Natural killer cell (primary cell): ENCODE data around the gene PUS10. TPM values are rescaled to one million over a fixed set of nuclear protein-coding genes. Genes with fewer than 3 reads are reported as not detected.
A peak's percentile ranks its signal among the peaks of the same experiment; 100 is the strongest.

Experiments
- ATAC-seq, 3 donors: fragments of 150-1000 bp in 2 of 3; fragments of 200-7000 bp in 1 of 3; cut with Tn5 transposase; 1 replicate in 1 of 3; 2 replicates in 2 of 3; pipeline ENCODE4 v1.10.0; 2021; ENCODE audit warnings: mild to moderate bottlenecking in 2 of 3, moderate library complexity in 2 of 3
- DNase-seq, 2 donors: peaks; one replicate each; pipeline versions ENCODE4 v3.0.0 to v3.0.0-alpha.2; 2013 to 2021; ENCODE audit warnings: mixed read lengths in 1 of 2
- H3K27ac ChIP-seq: one replicate; pipeline ENCODE4 v1.5.1; 2013; ENCODE audit warnings: mild to moderate bottlenecking, low read length
- H3K27me3 ChIP-seq: one replicate; pipeline ENCODE4 v1.6.1; 2013; ENCODE audit warnings: low read length; ENCODE audit not compliant: control insufficient read depth, insufficient read depth
- H3K36me3 ChIP-seq: one replicate; pipeline ENCODE4 v1.6.1; 2013; ENCODE audit warnings: low read length; ENCODE audit not compliant: control insufficient read depth, insufficient read depth
- H3K4me1 ChIP-seq: one replicate; pipeline ENCODE4 v1.6.1; 2013; ENCODE audit warnings: low read length; ENCODE audit not compliant: control insufficient read depth, insufficient read depth
- H3K4me3 ChIP-seq: one replicate; pipeline ENCODE4 v1.5.1; 2013; ENCODE audit warnings: low read length
- H3K9me3 ChIP-seq: one replicate; pipeline ENCODE4 v1.6.1; 2013; ENCODE audit warnings: low read length; ENCODE audit not compliant: control insufficient read depth, insufficient read depth
- H3K27ac Mint-ChIP-seq, 2 donors: one replicate each; pipeline ENCODE4 v1.8.0; 2022; ENCODE audit warnings: mild to moderate bottlenecking in 2 of 2, mixed read lengths in 2 of 2, moderate library complexity in 1 of 2
- H3K27me3 Mint-ChIP-seq, 2 donors: one replicate each; pipeline ENCODE4 v1.8.0; 2022; ENCODE audit warnings: low read depth in 2 of 2, mixed read lengths in 2 of 2
- H3K36me3 Mint-ChIP-seq: one replicate; pipeline ENCODE4 v1.8.0; 2022; ENCODE audit warnings: mixed read lengths
- H3K4me1 Mint-ChIP-seq, 2 donors: one replicate each; pipeline ENCODE4 v1.8.0; 2022; ENCODE audit warnings: mixed read lengths in 2 of 2
- H3K4me3 Mint-ChIP-seq: one replicate; pipeline ENCODE4 v1.8.0; 2022; ENCODE audit warnings: mild to moderate bottlenecking, moderate library complexity, mixed read lengths
- H3K9me3 Mint-ChIP-seq, 2 donors: one replicate each; pipeline ENCODE4 v1.8.0; 2022; ENCODE audit warnings: mixed read lengths in 2 of 2
- WGBS: methylation state at CpG from one replicate; pipeline ENCODE4 v1.1.7; 2013; ENCODE audit warnings: missing lambda C conversion rate; ENCODE audit not compliant: insufficient coverage; 5-methylcytosine and 5-hydroxymethylcytosine counted together
- intact Hi-C: fragments of 100-400 bp; cut with micrococcal nuclease; formaldehyde crosslinking; loops from one replicate; pipeline ENCODE4 v1.14.2; 2022
- total RNA-seq, 4 donors: library from RNA; stranded (reverse); fragments of 120-200 nt in 1 of 4; gene quantifications; one replicate each; pipeline versions ENCODE4 v1.2.3 to v1.2.4, GENCODE V29; 2013 to 2022
- TF ChIP-seq, protein P1 (sequence below): fragments of 200-600 bp; IDR thresholded peaks from one replicate; pipeline ENCODE4 v1.8.0; 2022; ENCODE audit warnings: antibody characterized with exemption

Gene PUS10
- total RNA-seq, 3 donors from 2014 or later (not counting 1 experiment from before 2014, with no cell fraction given) = 7.2 to 15.2 (median 8.4) TPM

- H3K27ac Mint-ChIP-seq = no peak overlapping the region
- 91% methylated on average over 5 of the region's 5 CpGs for WGBS
- no peaks in the 10 kb centered on the region for H3K9me3 Mint-ChIP-seq
- H3K36me3 Mint-ChIP-seq = no peaks in the 10 kb centered on the region
- Histone ChIP-seq H3K4me1 (no peaks in the 10 kb centered on the region), H3K27me3 (no peaks in the 10 kb centered on the region), H3K27ac (no peak overlapping the region), H3K36me3 (no peaks in the 10 kb centered on the region), H3K4me3 (no peak overlapping the region), H3K9me3 (no peaks in the 10 kb centered on the region)
- ATAC-seq (no peak), DNase-seq (no peak)
- no peaks in the 10 kb centered on the region for H3K4me1 Mint-ChIP-seq
- intact Hi-C loops = no loop called here
- H3K27me3 Mint-ChIP-seq = no peaks in the 10 kb centered on the region
- TF ChIP-seq, protein P1, sequence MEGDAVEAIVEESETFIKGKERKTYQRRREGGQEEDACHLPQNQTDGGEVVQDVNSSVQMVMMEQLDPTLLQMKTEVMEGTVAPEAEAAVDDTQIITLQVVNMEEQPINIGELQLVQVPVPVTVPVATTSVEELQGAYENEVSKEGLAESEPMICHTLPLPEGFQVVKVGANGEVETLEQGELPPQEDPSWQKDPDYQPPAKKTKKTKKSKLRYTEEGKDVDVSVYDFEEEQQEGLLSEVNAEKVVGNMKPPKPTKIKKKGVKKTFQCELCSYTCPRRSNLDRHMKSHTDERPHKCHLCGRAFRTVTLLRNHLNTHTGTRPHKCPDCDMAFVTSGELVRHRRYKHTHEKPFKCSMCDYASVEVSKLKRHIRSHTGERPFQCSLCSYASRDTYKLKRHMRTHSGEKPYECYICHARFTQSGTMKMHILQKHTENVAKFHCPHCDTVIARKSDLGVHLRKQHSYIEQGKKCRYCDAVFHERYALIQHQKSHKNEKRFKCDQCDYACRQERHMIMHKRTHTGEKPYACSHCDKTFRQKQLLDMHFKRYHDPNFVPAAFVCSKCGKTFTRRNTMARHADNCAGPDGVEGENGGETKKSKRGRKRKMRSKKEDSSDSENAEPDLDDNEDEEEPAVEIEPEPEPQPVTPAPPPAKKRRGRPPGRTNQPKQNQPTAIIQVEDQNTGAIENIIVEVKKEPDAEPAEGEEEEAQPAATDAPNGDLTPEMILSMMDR = no peak
- no peak overlapping the region for H3K4me3 Mint-ChIP-seq
Measured at GRCh38 chr2:60973705-60974104, 44.4 kb downstream of the PUS10 start.

GRCh38 chr2:60972889-60973656 is 45.0 kb downstream of the PUS10 start:
- Histone ChIP-seq H3K27ac (peak overlapping the region; percentile 39), H3K9me3 (no peaks in the 10 kb centered on the region), H3K4me3 (no peak overlapping the region), H3K4me1 (no peaks in the 10 kb centered on the region), H3K27me3 (no peaks in the 10 kb centered on the region), H3K36me3 (no peaks in the 10 kb centered on the region)
- H3K27ac Mint-ChIP-seq = no peak overlapping the region
- intact Hi-C loops = no loop called here
- TF ChIP-seq, protein P1 = no peak
- no peaks in the 10 kb centered on the region for H3K9me3 Mint-ChIP-seq
- no peak overlapping the region for H3K4me3 Mint-ChIP-seq
- no peaks in the 10 kb centered on the region for H3K27me3 Mint-ChIP-seq
- ATAC-seq (peak in 1 of 3 donors; percentile 3), DNase-seq (no peak)
- no peaks in the 10 kb centered on the region for H3K36me3 Mint-ChIP-seq
- 93% methylated on average over 32 of the region's 32 CpGs for WGBS
- H3K4me1 Mint-ChIP-seq = no peaks in the 10 kb centered on the region

- Histone ChIP-seq H3K36me3 (no peaks in the 10 kb centered on the region), H3K4me1 (no peaks in the 10 kb centered on the region), H3K4me3 (peak overlapping the region; percentile 3), H3K27ac (peak overlapping the region; percentile 97), H3K9me3 (no peaks in the 10 kb centered on the region), H3K27me3 (no peaks in the 10 kb centered on the region)
- intact Hi-C loops = loop anchor here (5.0 kb wide), 1 partner anchor 34 kb away; no protein-coding TSS in a partner anchor
- peak in 1 of 2 donors; percentile 12 for DNase-seq
- peak overlapping the region; percentile 70 for H3K4me3 Mint-ChIP-seq
- H3K27ac Mint-ChIP-seq = peak overlapping the region; percentile 78 to 85
- ATAC-seq = no peak
- no CpG with 5 or more reads among the region's 1 CpG for WGBS
- peaks cover 23 to 34% of the 10 kb centered on the region in 2 donors for H3K4me1 Mint-ChIP-seq
- no peaks in the 10 kb centered on the region for H3K27me3 Mint-ChIP-seq
- H3K9me3 Mint-ChIP-seq = no peaks in the 10 kb centered on the region
- H3K36me3 Mint-ChIP-seq = no peaks in the 10 kb centered on the region
- TF ChIP-seq, protein P1 = no peak
Measured at GRCh38 chr2:60966507-60967405, 51.3 kb downstream of the PUS10 start.
